OCI-LY3 (cell line): ENCODE measurements around the gene TSPEAR.

Experiments used
- CTCF ChIP-seq: fragments of 200-600, 300-600 bp; sonication (generic); IDR thresholded peaks from 2 replicates; pipeline ENCODE4 v1.5.1; 2014; ENCODE audit warnings: antibody characterized with exemption, low read length, low read depth
- EZH2phosphoT487 ChIP-seq: fragments of 200-600 bp; shearing (Covaris generic); IDR thresholded peaks from 2 replicates; pipeline ENCODE4 v1.6.1; 2018; ENCODE audit warnings: antibody characterized with exemption, mixed run types, low read depth

- TF ChIP-seq EZH2phosphoT487 (no peak), CTCF (no peak)
Observed at GRCh38 chr21:44583089-44583799, 128.1 kb downstream of the TSPEAR start.
